ENCODE results near the gene POU3F3.

The POU3F3 gene

DNA sequence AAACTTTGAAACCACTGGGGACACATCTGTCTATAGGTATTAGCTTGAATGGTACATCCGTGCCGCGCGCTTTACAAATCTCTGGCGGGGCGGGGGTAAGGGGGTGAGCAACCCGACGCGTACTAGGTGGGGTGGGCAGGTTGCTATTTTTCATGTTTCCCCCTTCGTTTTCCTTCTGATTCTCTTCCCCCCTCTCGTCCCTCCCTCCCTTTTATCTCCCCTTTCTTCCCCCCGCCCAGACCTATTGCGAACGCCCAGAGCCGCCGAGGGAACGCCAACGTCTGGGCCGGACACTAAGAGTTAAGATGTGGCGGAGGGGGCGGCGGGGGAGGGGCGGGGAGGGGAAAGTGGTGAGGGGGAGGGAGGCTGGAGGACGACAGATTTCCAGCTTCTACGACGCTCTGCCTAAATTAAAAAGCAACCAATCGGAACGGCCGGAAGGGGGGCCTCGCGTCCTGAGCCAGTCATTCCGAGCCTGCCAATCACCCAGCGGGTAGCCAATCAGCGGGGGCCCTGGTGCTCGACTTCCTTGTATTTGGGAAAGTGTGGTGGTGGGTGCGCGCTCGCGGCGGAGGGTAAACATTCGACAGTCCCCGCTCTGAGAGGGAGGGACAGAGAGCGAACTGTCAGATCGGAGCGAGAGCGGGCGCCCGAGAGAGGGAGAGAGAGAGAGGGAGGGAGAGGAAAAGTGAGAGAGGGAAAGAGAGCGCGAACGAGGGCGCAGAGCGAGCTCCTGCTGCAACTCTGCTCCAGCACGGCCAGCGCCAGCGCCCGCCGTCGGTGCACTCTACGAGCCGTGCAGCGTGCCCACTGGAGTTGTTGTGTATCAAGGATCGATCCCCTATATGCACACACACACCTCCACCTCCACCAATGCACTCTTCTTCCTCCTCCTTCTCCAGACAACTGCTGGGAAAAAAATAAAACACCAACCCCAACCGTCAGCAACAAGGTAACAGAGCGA, at the start of gene POU3F3:
Gene POU3F3, plus strand, starts transcription at position 582 of the 964 bp plus-strand sequence. CDS start 1,396 bp downstream, outside the sequence.
- DNase-seq, result no peak

DNA sequence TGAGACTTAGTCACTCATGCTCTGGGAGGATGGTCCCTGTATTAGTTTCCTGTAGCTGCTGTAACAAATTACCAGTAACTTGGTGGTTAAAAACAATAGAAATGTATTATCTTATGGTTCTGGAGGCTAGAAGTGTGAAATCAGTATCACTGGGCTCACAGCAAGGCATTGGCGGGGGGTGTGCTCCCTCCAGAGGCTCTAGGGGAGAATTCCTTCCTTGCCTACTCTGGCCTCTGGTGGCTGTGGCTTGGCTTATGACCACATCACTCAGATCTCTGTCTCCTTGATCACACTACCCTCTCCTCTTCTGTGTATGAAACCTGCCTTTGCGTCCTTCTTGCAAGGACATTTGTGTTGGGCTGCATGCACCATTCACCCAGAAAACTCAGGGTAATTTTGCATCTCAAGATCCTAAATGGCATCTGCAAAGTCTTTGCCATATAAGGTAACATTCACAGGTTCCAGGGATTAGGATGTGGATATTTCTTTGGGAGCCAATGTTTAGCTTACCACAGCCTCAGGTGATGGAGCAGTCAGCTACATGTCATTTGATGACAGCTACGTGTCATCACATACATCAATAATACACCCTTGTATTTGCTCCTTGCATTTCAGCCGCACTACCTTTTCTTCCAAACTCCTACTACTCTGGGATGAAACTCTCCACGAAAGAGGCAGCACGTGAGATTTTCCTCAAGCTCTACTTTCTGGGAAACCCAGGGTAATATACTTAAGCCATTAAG, 49.6 kb upstream of the POU3F3 start:
- no peak for DNase-seq

DNA sequence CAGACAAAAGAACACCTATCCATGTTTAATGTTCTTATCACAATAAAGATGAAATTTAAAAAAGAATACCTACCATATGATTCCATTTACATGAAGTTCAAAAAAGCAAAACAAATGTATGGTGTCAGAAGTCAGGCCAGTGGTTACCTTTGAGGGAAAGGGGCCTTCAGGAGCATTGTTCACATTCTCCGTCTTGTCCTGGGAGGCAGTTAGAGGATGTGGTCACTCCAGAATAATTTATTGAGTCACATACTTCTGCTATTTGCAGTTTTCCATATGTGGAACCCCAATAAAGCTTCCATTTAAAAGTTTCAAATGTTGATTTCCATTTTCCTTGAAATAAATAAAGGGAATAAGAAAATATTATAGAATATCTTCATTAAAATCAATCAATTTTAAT, 41.6 kb upstream of the POU3F3 start:
- DNase-seq, result no peak

DNA sequence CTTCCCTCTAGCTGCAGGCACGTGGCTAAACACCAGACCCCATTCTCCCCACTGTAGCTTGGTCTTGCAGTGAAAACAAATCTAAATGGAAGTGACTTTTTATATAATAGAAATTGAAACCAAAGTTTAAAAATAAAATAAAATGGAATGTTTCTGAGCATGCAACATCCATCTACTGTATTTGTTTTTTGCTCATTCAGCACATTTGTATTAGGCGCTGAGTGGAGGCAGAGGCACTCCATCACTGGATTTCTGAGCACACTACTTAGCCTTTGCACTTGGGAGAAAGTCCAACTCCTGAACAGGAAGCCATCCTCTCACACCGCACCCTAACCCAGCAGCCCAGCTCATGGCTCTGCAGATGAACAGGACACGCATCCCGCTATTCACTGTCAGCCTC, 37.8 kb upstream of the POU3F3 start:
- no peak for DNase-seq

DNA sequence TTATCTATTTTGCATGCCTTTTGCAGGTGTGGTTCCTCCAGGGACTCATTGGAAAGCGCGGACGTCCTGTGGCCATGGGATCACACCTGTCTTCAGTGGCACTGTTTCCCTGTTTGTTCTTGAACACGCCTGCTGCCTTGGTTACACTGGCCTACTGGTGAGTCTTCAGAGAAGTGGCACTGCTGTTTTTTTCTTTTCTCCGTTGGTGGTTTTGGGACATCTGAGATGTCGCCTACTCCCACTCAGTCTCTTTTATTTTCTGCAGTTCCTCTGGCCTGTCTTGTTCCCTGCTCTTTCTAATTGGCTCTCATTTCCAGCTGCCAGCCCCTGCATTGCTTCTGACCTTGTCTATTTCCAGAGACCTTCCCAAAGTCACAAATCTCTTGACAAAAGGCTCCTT, 35.7 kb upstream of the POU3F3 start:
- no peak for DNase-seq

DNA sequence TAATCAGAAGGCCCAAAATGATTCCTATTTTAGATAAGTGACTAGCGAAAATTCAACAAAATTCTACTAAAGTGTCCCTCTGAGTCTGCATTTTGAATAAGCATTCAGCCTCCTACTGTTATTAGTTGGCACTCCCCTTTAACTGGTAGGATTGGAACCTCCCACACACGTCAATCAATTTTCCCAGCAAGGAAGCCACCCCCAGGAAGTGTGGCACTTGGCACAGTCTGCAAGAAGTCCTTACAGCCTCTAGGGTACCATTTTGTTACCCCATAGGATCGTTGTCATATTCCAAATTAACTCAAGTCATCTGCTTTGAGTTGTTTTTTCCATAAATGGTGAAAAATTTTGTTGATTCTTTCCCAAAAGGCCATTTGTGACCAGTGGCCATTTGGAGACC, 33.8 kb upstream of the POU3F3 start:
- DNase-seq, result no peak

DNA sequence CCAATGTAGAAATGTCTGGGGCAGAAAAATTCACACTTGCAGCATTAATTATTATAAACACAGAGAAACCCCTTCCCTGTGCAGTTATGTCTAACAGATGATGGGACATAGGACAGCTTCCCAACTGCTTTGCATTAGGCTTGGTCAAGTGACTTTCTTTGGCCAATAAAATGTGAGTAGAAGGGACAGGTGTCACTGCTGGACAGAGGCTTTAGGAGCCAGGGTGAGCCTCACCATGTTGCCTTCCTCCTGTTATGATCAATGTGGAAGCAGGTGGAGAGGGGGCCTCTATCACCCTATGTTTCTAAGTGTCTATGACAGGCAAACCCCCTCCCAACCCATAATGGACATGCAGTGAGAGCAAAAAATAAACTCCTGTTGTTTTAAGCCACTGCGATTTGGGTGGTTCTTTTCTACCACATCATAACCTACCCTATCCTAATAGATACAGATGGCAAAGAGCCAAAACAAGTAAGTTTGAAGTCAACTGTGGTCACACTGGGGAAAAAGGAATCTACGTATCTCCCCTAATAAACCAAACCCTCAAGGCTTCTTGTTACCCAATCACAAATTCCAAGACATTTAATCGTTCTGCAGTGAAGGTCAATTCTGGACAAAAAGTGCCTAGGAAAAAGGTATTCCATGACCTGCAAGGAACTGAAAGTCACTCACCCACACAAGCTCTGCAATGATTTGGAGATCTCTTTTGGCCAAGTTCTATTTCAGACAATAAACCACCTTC, 28.6 kb upstream of the POU3F3 start:
- no peak for DNase-seq

DNA sequence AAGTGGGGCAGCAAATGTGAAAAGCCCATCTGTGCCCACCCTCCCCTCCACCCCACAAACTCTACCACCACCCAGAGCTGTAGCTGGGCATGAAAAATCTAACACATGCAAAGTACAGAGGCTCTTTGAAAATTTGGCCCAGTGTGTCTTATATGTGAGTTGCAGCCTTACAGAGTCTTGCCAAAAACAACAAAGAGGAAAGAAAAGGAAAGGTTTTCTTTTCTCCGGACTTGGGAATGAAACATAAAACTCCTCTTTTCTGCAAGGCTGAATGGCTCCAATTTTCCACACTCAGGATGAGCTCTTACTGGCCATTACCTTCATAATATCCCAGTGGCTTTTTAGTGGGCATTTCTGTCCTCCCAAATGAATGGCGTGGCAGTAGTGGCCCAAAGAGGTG, 27.9 kb upstream of the POU3F3 start:
- DNase-seq, result no peak

DNA sequence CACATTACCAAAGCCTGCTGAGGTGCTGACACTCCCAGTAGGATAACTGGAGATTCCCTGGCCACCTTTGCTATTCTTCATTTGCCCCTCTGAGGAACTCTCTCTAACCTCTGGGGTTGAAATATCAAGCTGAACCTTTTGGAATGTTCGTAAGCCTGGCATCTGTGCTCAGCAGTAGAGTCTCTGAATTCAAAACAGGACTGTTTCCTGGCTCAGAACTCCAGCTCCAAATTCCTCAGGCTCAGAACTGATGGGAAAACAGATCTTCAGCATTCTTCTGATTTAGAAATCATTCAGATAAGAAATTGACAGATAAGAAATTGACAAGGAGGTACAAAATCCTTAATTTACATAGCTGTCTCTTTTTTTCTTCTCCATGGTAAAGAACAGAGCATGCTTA, 22.2 kb upstream of the POU3F3 start:
- DNase-seq, result no peak

DNA sequence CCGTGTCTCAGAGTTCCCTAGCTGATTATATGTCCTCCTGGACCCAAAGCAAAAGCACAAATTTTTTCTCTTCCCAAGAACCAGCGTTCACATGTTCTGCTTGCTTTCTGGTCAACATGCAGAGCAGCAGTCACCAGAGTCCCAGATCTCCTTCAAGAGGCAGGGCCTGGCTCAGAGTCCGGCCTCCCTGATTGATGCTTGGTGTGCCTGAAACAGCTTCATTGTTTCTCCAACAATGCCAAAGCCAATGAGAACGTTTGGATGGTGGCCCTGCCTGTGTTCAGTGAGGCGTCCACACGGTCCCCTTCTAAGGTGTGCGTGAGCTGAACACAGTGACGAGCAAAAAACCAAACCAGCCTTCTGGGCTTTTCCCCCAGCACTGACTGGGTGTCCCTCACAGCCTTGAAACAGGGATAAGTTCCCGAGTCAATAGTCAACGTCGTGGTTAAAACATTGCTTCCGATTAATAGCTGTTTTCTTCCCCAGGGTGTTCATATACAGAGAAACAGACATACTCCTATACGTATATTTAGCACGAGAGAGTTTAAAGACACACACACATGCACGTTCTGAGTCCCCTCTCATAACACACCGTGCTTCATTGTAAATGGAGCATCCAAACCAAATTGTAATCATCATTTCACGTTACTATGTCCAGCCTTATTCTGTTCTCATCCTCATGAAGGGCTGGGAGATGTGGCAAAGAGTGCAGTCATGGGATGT, 19.3 kb upstream of the POU3F3 start:
- DNase-seq, result no peak

DNA sequence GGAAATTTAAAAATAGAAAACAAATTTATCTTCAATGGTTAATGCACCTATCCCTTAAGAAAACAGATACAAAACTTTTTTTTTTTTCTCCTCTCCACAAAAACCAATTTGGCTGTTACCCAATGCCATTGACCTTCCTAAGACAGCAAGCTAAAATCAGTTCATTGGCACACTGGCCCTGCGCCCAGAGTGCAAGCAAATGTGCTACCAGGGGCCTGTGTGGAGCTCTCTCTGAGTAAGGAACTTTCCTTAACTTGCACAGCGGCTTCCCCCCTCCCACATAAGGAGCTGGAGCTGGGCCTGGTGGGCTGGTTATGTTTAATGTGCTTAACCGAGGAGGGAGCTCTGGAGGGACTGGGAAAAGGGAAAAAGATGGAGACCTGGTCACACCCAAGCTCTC, 17.6 kb upstream of the POU3F3 start:
- no peak for DNase-seq

DNA sequence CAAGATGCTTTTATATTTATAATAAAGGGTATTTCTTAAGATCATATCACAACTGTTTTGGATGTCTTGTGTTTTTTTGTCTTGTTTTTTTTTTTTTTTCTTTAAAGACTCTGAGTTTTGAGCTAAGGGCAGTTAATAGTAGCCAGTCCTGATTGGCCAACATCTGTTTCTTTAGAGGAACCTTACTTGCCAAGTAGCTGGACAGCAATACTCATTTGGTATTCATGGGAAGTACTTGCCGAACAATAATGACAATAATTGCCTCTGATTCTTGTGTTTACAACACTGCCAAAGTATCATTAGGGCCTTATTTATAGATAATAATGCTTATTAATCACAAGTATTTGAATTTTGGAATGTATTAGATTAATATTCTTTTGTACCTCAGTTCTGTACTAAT, 17.1 kb upstream of the POU3F3 start:
- DNase-seq, result no peak

DNA sequence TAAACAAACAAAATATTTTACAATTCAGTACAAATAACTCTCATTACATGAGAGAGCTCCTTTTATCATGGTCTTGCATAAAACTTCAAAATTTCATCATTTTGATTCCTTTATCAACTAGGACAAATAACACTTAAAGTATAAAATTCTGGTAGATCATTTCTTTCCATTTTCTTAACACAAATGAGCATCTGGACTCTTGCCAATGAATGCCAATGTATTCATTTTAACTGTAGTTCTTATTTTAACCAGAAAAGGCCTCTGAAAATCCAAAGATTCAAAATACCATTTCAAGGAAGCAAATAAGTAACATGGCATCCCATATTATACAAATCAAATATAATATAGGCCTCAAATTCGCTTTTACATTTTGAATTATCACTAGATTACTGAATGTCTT, 13.8 kb upstream of the POU3F3 start:
- DNase-seq, result no peak

DNA sequence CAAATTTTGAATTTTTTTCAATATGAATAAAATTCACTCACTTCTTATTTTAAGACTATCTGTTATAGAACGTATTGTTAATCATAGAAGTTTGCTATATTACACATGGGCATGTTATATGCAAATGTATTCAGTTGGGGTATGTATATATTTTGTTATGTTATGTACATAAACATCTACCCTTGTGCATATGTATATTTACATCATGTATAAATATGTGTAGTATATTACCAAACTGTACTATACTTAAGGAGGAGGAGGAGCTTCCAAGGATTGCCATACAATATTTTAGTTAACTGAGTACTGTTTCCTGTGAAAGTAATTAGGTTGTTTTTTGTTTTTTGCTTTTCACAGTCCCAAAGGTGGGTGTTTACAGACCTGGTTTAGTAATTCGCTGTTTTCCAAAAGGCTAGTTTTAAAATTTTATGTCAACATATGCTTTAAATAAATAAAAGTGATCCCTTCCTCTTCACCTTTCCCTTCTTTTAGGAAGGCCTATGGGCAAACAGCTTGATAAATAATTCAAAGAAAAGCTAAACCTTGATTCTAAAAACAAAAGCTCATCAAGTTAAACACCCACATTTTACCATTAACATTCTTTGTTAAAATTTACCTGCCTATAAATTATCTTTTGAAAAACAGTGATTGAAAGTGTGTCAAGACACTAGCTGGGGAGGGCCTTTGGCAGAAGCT, 12.9 kb upstream of the POU3F3 start:
- no peak for DNase-seq

DNA sequence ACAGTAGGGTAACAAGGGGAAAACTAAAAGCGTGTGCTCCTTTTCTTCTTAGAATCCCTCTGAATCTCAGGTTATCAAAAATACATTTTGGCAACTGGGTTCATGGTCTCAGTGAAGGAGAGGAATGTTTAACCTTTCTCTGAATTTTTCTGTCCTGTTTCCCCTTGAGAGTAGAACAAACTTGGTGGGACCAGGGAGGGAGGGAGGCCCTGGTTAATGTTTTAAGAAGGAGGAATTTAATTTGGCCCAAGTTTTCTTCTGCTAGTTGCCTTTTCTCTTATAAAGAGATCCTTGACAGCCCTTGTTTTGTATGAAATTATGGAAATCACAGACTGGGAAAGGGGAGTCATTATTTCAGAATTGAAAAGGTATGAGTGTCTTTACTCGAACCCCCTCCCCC, 12.2 kb upstream of the POU3F3 start:
- no peak for DNase-seq

DNA sequence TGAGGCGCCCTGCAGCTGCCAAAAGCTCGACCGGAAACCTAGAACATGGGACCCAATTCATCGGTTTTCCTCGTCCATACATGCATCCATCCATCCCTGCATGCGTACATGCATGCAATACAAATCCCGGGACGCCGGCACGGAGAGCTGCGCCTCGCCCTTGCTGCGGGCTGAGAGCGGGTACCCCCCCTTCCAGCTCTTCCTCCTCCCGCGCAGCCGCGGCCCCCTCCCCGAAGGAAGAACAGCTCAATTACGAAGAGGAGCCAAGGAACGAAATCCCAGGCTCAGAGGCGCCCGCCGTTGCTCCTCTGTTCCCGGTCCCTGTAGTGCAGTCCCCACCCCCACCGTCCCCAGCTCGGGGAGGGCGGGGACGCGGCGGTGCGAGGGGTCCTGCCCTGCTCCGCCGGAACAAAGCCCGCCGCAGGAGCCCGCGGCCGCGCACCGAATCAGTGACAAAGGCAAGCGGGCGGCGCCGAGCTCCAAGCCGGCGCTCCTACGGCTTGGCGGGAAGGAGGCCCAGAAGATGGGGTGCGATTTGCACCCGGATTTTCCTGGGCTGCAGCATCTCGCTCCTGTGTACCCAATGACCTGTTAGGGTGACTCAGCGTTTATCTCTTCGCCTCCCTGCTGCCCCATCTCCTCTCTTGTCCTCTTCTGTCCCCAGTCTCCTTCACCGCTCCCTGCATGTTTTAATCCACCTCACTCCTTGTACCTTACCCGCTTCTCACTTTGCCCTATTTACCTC, 8.9 kb upstream of the POU3F3 start:
- DNase-seq, result no peak

DNA sequence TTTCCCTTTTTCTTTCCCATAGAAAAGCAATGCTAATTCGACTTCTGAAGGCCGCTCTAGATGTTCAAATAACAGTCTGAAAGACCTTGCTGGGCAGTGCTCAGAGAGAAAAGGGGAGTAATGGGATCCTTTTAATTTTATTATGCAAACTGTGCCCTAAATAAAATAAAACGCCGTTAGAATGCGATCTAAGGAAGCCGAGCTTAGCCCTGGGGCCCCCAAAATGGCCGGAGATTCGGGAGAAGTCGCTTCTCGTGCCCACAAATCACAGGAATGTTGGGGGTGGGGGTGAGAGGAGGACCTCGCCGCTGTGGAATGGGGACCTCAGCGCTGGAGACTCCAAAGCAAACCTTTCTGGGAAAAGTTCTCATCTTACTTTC, 8.4 kb upstream of the POU3F3 start:
- DNase-seq, result no peak

DNA sequence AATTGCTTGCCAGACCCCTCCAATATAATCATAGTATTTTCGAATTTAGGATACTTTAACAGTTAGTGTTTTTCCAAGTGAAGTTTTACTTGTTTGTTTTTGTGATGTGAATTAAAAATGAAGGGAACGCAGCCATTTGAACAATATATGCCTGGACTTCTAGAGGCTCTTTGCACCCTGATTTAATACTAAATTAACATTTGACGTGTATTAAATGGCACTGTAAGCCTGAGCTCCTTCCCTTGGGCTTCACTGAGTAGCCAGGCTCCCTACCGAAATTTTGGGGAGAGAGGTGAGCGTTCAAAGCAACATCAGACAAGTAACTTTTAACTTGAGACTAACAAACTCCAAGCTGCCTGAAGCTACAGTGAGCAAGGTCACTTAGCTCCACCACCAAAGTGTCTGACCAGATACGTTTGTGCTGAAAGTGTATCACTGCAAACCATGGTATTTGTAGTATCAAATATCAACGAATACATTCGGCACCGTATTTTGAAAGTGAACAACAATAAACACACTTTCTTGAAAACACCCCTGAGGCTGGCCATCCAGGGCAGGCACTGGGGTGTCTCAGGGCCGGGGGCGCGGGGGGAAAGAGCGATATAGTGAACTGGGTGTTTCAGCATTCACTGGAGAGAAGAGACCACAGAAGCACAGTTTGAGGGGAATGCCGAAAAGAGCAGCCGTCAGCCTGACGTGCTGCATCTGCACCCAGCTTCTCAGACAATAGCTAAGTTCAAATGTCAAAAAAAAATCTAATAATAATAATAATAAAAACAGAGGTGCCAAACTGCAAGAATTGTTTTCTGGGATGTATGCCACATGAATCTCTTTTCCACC, 7.7 kb upstream of the POU3F3 start:
- no peak for DNase-seq

DNA sequence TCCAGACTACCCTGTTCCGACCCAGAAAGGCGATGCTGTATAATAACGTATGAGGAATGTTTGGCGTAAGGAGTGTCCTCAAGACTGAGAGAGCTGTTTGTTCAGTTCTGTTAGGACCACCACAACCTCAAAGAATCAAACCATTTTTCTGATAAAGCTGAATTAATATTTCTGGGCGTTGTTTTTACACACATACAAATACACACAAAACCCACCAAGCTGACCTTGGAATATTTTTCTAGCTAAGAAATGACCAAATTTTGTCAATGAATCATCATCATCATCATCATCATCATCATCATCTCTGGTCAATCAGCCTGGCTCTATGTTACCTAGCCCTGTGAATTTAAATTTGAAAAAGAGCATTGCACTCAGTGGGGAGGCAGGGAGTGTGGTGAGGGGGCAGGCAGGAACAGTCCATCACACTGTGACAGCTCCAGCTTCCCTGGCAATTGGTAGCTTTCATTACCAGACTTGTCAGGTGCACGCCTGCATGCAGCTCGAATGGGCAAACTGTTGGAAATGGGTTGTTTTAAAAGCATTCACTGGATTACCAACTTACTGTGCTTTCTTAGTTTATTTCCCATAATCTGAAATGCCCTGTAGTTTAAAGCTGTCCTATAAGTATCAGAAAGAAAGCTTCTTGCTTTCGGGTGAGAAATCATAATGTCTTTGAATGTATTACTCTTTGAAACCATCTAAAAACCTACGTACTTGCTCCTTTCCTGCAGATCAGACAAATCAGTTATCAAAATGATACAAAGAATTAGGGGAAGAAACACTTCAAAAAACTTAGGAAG, 6.9 kb upstream of the POU3F3 start:
- no peak for DNase-seq
